ENCODE data around the gene CLDN1.

DNA sequence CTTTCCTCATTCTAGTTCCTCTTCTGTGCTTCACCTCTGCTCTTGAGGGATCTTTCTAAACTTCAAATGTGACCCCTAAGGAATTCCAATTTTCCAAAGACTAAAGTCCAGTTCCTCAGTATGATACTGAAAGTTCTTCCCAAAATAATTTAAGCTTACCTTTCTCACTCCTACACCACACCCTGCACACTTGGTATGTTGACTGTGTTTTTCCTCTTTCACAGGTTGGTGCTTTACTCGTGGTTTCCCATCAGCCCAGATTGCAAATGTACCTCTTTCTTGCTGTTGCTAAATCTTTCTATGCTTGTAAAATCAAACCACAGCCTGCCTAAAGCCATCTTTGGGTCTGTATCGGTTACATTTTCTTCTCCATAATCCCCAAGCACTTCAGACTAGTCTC, 35.2 kb upstream of the CLDN1 start:
- TF ChIP-seq CTCF (conservative IDR thresholded peaks at IDR 0.05; ENCODE audit: low read depth, low read length) (no peak), POLR2A (IDR thresholded peaks at IDR 0.05; ENCODE audit: low read depth, low read length) (no peak), USF2 (IDR thresholded peaks at IDR 0.05; ENCODE audit: low read depth, low read length) (no peak), RAD21 (IDR thresholded peaks at IDR 0.05; ENCODE audit: low read length) (no peak), MAZ (IDR thresholded peaks at IDR 0.05; ENCODE audit: borderline replicate concordance, low read depth, low read length) (no peak), SMC3 (IDR thresholded peaks at IDR 0.05; ENCODE audit: low read depth, low read length) (no peak), MXI1 (IDR thresholded peaks at IDR 0.05; ENCODE audit: borderline replicate concordance, low read depth, low read length) (no peak), CEBPB (IDR thresholded peaks at IDR 0.05; ENCODE audit: low read depth, low read length) (no peak), RFX5 (IDR thresholded peaks at IDR 0.05; ENCODE audit: low read depth, low read length) (no peak), FOS (IDR thresholded peaks at IDR 0.05; ENCODE audit: low read depth, low read length) (no peak), BHLHE40 (IDR thresholded peaks at IDR 0.05; ENCODE audit: low read depth, low read length) (no peak)

Data from IMR-90 (cell line).